Type B pancreatic cell (in vitro differentiated cells): ENCODE results near the gene CYP8B1. TPM values are rescaled to one million over a fixed set of nuclear protein-coding genes. Genes with fewer than 3 reads are reported as not detected.

Experiments used
- DNase-seq: peaks from one replicate; pipeline ENCODE4 v3.0.0; 2021; ENCODE audit warnings: mixed read lengths; ENCODE audit not compliant: unreplicated experiment; ENCODE audit errors: extremely low spot score
- H3K27ac Mint-ChIP-seq: 2 replicates; pipeline ENCODE4 v1.8.0; 2021; ENCODE audit warnings: mild to moderate bottlenecking, mixed read lengths
- H3K27me3 Mint-ChIP-seq: 2 replicates; pipeline ENCODE4 v1.8.0; 2021; ENCODE audit warnings: mixed read lengths
- H3K36me3 Mint-ChIP-seq: 2 replicates; pipeline ENCODE4 v1.8.0; 2021; ENCODE audit warnings: mixed read lengths
- H3K4me1 Mint-ChIP-seq: one replicate; pipeline ENCODE4 v1.8.0; 2021; ENCODE audit warnings: mixed read lengths; ENCODE audit not compliant: unreplicated experiment
- H3K4me3 Mint-ChIP-seq: 2 replicates; pipeline ENCODE4 v1.8.0; 2021; ENCODE audit warnings: mild to moderate bottlenecking, mixed read lengths
- H3K9me3 Mint-ChIP-seq: 2 replicates; pipeline ENCODE4 v1.8.0; 2021; ENCODE audit warnings: mixed read lengths
- total RNA-seq: library from RNA; stranded (reverse); gene quantifications from 2 replicates; pipeline ENCODE4 v1.2.1, GENCODE V29; 2021; ENCODE audit warnings: low replicate concordance
- TF ChIP-seq, protein P1 (sequence below): fragments of 200-600 bp; sonication (generic); conservative IDR thresholded peaks from 2 replicates; pipeline ENCODE4 v1.5.0; 2021; ENCODE audit warnings: antibody characterized with exemption, mild to moderate bottlenecking

The CYP8B1 gene
- total RNA-seq, 1 donor from 2014 or later, result not detected

- no peak overlapping the region for H3K27ac Mint-ChIP-seq
- no peak overlapping the region for H3K4me3 Mint-ChIP-seq
- H3K27me3 Mint-ChIP-seq, result peaks cover 27% of the 10 kb centered on the region
- H3K9me3 Mint-ChIP-seq, result peaks cover 9% of the 10 kb centered on the region
- TF ChIP-seq, protein P1, sequence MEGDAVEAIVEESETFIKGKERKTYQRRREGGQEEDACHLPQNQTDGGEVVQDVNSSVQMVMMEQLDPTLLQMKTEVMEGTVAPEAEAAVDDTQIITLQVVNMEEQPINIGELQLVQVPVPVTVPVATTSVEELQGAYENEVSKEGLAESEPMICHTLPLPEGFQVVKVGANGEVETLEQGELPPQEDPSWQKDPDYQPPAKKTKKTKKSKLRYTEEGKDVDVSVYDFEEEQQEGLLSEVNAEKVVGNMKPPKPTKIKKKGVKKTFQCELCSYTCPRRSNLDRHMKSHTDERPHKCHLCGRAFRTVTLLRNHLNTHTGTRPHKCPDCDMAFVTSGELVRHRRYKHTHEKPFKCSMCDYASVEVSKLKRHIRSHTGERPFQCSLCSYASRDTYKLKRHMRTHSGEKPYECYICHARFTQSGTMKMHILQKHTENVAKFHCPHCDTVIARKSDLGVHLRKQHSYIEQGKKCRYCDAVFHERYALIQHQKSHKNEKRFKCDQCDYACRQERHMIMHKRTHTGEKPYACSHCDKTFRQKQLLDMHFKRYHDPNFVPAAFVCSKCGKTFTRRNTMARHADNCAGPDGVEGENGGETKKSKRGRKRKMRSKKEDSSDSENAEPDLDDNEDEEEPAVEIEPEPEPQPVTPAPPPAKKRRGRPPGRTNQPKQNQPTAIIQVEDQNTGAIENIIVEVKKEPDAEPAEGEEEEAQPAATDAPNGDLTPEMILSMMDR, result no peak
- H3K36me3 Mint-ChIP-seq, result no peaks in the 10 kb centered on the region
- DNase-seq, result no peak
- peaks cover 5% of the 10 kb centered on the region for H3K4me1 Mint-ChIP-seq
Measured at GRCh38 chr3:42906848-42907183, 31.1 kb upstream of the CYP8B1 start.

GRCh38 chr3:42906070-42906847 is 30.6 kb upstream of the CYP8B1 start, which contains the start of gene ZNF662:
Gene ZNF662 (plus strand): TSS chr3:42906142. CDS start chr3:42908115, 1,973 bp downstream.
- no peak for DNase-seq
- peaks cover 5% of the 10 kb centered on the region for H3K4me1 Mint-ChIP-seq
- H3K9me3 Mint-ChIP-seq, result peaks cover 9% of the 10 kb centered on the region
- H3K4me3 Mint-ChIP-seq, result no peak within 1 kb of the TSS
- H3K27ac Mint-ChIP-seq, result no peak within 1 kb of the TSS
- no peaks in the 10 kb centered on the region for H3K36me3 Mint-ChIP-seq
- TF ChIP-seq, protein P1, result no peak
- H3K27me3 Mint-ChIP-seq, result peaks cover 27% of the 10 kb centered on the region

DNA sequence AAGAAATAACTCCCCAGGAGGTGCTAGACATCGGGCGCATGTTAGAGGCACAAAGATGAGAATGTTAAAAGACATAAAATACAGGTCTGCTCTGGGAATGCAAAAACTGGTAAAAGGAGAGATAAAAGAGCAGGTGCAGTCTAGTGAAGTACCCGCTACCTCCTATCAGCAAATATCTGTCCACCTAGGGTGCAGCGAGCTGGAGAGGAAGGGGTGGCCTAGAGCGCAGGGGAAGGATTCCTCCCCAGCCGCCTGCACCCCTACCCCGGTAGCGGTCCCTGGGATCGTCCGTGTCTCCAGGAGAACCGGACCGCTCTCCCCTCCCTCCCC is 30.0 kb upstream of the CYP8B1 start:
- TF ChIP-seq, protein P1, result no peak
- no peak overlapping the region for H3K27ac Mint-ChIP-seq
- peaks cover 9% of the 10 kb centered on the region for H3K9me3 Mint-ChIP-seq

DNA sequence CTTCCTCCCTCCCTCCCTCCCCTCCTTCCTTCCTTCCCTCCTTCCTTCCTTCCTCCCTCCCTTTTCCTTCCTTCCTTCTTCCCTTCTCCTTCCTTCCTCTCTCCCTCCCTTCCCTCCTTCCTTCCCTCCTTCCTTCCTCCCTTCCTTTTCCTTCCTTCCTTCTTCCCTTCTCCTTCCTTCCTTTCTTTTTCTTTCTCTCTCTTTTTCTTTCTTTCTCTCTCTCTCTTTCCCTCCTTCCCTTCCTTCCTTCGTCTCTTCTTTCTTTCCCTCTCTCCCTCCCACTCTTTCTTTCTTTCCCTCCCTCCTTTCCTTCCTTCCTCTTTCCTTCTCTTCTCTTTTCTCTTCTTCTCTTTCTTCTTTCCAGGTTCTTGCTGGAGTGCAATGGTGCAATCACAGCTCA is 28.4 kb upstream of the CYP8B1 start:
- H3K36me3 Mint-ChIP-seq, result no peaks in the 10 kb centered on the region

More for the DNA sequence above, 30.0 kb upstream of the CYP8B1 start:
- no peaks in the 10 kb centered on the region for H3K36me3 Mint-ChIP-seq
- peaks cover 30% of the 10 kb centered on the region for H3K27me3 Mint-ChIP-seq
- H3K4me1 Mint-ChIP-seq, result peaks cover 10% of the 10 kb centered on the region
- no peak for DNase-seq
- no peak overlapping the region for H3K4me3 Mint-ChIP-seq

DNA sequence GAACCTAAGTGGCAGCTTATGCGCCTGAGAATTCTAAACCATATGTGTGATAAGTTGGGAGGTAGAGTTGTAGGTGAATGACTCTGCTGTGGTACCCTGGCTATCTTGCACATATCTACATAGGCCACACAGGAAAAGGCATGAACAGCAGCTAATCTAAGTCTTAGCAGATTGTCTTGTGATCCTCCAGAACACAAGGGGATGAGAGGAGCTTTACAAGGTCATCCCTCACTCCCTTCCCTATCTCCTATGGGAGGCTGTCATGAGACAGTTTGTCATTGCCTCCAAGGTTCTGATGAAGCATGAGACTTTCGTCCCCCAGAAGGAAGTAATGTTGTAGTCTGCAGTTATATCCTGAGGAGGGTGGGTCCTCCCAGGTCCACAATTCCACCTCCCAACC is 26.6 kb upstream of the CYP8B1 start:
- TF ChIP-seq, protein P1, result no peak
- peaks cover 13% of the 10 kb centered on the region for H3K4me1 Mint-ChIP-seq
- H3K9me3 Mint-ChIP-seq, result peaks cover 9% of the 10 kb centered on the region
- H3K27ac Mint-ChIP-seq, result no peak overlapping the region
- peaks cover 32% of the 10 kb centered on the region for H3K27me3 Mint-ChIP-seq
- H3K4me3 Mint-ChIP-seq, result no peak overlapping the region
- DNase-seq, result no peak
- H3K36me3 Mint-ChIP-seq, result no peaks in the 10 kb centered on the region

More for the DNA sequence above, 28.4 kb upstream of the CYP8B1 start:
- Mint-ChIP-seq H3K27ac (no peak overlapping the region), H3K9me3 (peaks cover 9% of the 10 kb centered on the region), H3K27me3 (peaks cover 32% of the 10 kb centered on the region), H3K4me1 (peaks cover 13% of the 10 kb centered on the region), H3K4me3 (no peak overlapping the region)
- TF ChIP-seq, protein P1, result no peak
- no peak for DNase-seq
